Common myeloid progenitor, CD34-positive (primary cell): Measurements from ENCODE around the gene SPPL2B.

Source experiments
- CTCF ChIA-PET: fragments of 350-600 bp; sonication (Branson Sonifier 250); formaldehyde crosslinking; loops from one replicate; lab custom pipeline; 2021; ENCODE audit warnings: antibody characterized with exemption; lab: Charles Lee
- POLR2A ChIA-PET: fragments of 350-600 bp; sonication (Branson Sonifier 250); formaldehyde crosslinking; loops from one replicate; lab custom pipeline; 2021; ENCODE audit warnings: antibody characterized with exemption; lab: Charles Lee
- DNase-seq, 3 donors: peaks; one replicate each; pipeline versions ENCODE4 v3.0.0 to v3.0.0-alpha.2; 2013
- H3K27ac ChIP-seq, 2 experiments: 1 replicate in 1 of 2; 2 replicates in 1 of 2; pipeline ENCODE4 v1.7.0; 2013; ENCODE audit warnings: inconsistent platforms in 2 of 2, low read length in 2 of 2, mild to moderate bottlenecking in 2 of 2, low read depth in 1 of 2, moderate library complexity in 1 of 2; ENCODE audit not compliant: severe bottlenecking in 2 of 2, insufficient read depth in 1 of 2, poor library complexity in 1 of 2
- H3K27me3 ChIP-seq, 5 experiments: replicated peaks in 2 of 5; 1 replicate in 3 of 5; 2 replicates in 2 of 5; pipeline versions ENCODE4 v1.6.1 to v1.7.0; 2013; ENCODE audit warnings: low read length in 4 of 5, mild to moderate bottlenecking in 2 of 5, moderate library complexity in 2 of 5, inconsistent platforms in 1 of 5; ENCODE audit not compliant: insufficient read depth in 5 of 5, control insufficient read depth in 4 of 5
- H3K36me3 ChIP-seq, 4 experiments: 1 replicate in 2 of 4; 2 replicates in 2 of 4; pipeline versions ENCODE4 v1.6.1 to v1.7.0; 2013; ENCODE audit warnings: low read length in 3 of 4, control low read depth in 1 of 4, mild to moderate bottlenecking in 1 of 4; ENCODE audit not compliant: control insufficient read depth in 4 of 4, insufficient read depth in 4 of 4
- H3K4me1 ChIP-seq, 4 experiments: 1 replicate in 3 of 4; 2 replicates in 1 of 4; pipeline versions ENCODE4 v1.6.1 to v1.7.1; 2013; ENCODE audit warnings: low read length in 3 of 4, mild to moderate bottlenecking in 3 of 4, control low read depth in 1 of 4, inconsistent platforms in 1 of 4, moderate library complexity in 1 of 4; ENCODE audit not compliant: control insufficient read depth in 4 of 4, insufficient read depth in 4 of 4; ENCODE audit errors: control extremely low read depth in 1 of 4
- H3K4me3 ChIP-seq, 7 experiments: 1 replicate in 4 of 7; 2 replicates in 3 of 7; pipeline versions ENCODE4 v1.5.1 to v1.7.0; 2013; ENCODE audit warnings: mild to moderate bottlenecking in 7 of 7, low read length in 6 of 7, moderate library complexity in 6 of 7, inconsistent platforms in 2 of 7, low read depth in 2 of 7, control low read depth in 1 of 7; ENCODE audit not compliant: insufficient read depth in 4 of 7, control insufficient read depth in 1 of 7; ENCODE audit errors: extremely low read depth in 1 of 7
- H3K9me3 ChIP-seq, 5 experiments: 1 replicate in 4 of 5; 2 replicates in 1 of 5; pipeline versions ENCODE4 v1.6.1 to v1.7.1; 2013; ENCODE audit warnings: low read length in 4 of 5, mild to moderate bottlenecking in 2 of 5, inconsistent platforms in 1 of 5, low read depth in 1 of 5, moderate library complexity in 1 of 5; ENCODE audit not compliant: control insufficient read depth in 4 of 5, insufficient read depth in 2 of 5; ENCODE audit errors: control extremely low read depth in 1 of 5
- WGBS: methylation state at CpG from one replicate; pipeline ENCODE4 v1.1.5; 2013; ENCODE audit not compliant: insufficient coverage; 5-methylcytosine and 5-hydroxymethylcytosine counted together

Gene SPPL2B

GRCh38 chr19:2374808-2375207 is 46.3 kb downstream of the SPPL2B start:
- POLR2A ChIA-PET = no interaction called here
- H3K4me1 ChIP-seq = peaks cover 0 to 4% (median under 1%) of the 10 kb centered on the region in 4 experiments
- no peaks in the 10 kb centered on the region for H3K27me3 ChIP-seq
- H3K27ac ChIP-seq = no peak overlapping the region
- H3K4me3 ChIP-seq = no peak overlapping the region
- peaks cover 0 to 6% (median 1%) of the 10 kb centered on the region in 5 experiments for H3K9me3 ChIP-seq
- CTCF ChIA-PET = no interaction called here
- no peak for DNase-seq
- WGBS = 94% methylated on average over 12 of the region's 13 CpGs
- H3K36me3 ChIP-seq = no peaks in the 10 kb centered on the region

DNA sequence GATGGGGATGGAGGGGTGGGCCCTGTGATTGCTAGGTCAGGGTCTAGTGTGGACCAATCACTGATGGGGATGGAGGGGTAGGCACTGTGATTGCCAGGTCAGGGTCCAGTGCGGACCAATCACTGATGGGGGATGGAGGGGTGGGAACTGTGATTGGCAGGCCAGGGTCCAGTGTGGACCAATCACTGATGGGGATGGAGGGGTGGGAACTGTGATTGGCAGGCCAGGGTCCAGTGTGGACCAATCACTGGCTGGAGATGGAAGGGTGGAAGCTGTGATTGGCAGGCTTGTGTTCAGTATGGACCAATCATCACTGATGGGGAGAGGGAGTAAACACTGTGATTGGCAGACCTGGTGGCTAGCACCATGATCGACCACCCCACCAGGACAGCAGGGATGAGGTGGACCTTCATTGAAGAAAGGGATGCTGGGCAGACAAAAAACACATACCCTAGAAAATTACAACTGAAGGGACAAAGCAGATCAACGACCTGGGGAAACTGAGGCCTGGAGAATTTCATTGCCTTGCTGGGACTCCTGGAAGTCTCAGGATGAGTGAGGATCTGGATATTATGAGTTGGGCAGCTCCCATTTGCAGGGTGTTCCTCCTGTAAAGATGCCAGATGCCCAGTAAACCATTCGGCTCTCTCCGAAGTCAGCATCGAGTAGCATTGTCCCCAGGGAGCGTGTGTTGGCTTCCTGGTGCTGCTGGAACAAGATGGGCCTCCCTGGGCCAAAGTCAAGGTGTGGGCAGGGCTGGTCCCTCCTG is 47.1 kb downstream of the SPPL2B start:
- no peak overlapping the region for H3K27ac ChIP-seq
- peaks cover 0 to 6% (median 1%) of the 10 kb centered on the region in 5 experiments for H3K9me3 ChIP-seq
- H3K4me3 ChIP-seq = no peak overlapping the region
- CTCF ChIA-PET = no interaction called here
- H3K4me1 ChIP-seq = peaks cover 0 to 4% (median under 1%) of the 10 kb centered on the region in 4 experiments
- H3K36me3 ChIP-seq = no peaks in the 10 kb centered on the region
- POLR2A ChIA-PET = no interaction called here
- 93% methylated on average over 5 of the region's 7 CpGs for WGBS
- DNase-seq = no peak
- no peaks in the 10 kb centered on the region for H3K27me3 ChIP-seq

- ChIA-PET CTCF (no interaction called here), POLR2A (no interaction called here)
- no peaks in the 10 kb centered on the region for H3K4me1 ChIP-seq
- DNase-seq = no peak
- H3K27ac ChIP-seq = no peak overlapping the region
- H3K4me3 ChIP-seq = no peak overlapping the region
- no peaks in the 10 kb centered on the region for H3K36me3 ChIP-seq
- H3K9me3 ChIP-seq = peaks cover 0 to 7% (median 3%) of the 10 kb centered on the region in 5 experiments
- no peaks in the 10 kb centered on the region for H3K27me3 ChIP-seq
- WGBS = 99% methylated on average over 9 of the region's 15 CpGs
Observed at GRCh38 chr19:2376784-2377519, 48.5 kb downstream of the SPPL2B start.

DNA sequence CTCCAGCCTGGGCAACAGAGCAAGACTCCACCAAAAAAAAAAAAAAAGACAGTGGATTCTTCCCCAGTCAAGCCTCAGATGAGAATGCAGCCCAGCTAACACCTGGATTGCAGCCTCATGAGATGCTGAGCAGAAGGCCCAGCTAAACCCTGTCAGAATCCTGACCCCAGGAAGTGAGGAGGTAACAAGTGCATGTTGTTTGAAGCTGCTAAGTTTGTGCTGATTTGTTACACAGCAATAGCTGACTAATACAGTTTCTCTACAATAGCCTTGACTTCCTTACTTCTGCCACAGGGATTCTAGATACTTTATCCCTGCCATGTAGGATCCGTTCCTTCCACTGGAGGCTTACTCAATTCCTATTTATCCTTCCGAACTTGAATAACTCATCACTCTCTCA is 52.1 kb downstream of the SPPL2B start:
- no peak overlapping the region for H3K27ac ChIP-seq
- WGBS = 100% methylated on average over 2 of the region's 2 CpGs
- no peaks in the 10 kb centered on the region for H3K36me3 ChIP-seq
- POLR2A ChIA-PET = no interaction called here
- H3K27me3 ChIP-seq = no peaks in the 10 kb centered on the region
- peaks cover 0 to 7% (median 3%) of the 10 kb centered on the region in 5 experiments for H3K9me3 ChIP-seq
- no peak overlapping the region for H3K4me3 ChIP-seq
- peaks cover 0 to 11% (median 5%) of the 10 kb centered on the region in 4 experiments for H3K4me1 ChIP-seq
- no peak for DNase-seq
- CTCF ChIA-PET = interaction anchor here (1.0 to 2.7 kb wide), 5 partner anchors 12 to 27 kb away, joined by 3 to 10 read pairs (median 3); no protein-coding TSS in a partner anchor

DNA sequence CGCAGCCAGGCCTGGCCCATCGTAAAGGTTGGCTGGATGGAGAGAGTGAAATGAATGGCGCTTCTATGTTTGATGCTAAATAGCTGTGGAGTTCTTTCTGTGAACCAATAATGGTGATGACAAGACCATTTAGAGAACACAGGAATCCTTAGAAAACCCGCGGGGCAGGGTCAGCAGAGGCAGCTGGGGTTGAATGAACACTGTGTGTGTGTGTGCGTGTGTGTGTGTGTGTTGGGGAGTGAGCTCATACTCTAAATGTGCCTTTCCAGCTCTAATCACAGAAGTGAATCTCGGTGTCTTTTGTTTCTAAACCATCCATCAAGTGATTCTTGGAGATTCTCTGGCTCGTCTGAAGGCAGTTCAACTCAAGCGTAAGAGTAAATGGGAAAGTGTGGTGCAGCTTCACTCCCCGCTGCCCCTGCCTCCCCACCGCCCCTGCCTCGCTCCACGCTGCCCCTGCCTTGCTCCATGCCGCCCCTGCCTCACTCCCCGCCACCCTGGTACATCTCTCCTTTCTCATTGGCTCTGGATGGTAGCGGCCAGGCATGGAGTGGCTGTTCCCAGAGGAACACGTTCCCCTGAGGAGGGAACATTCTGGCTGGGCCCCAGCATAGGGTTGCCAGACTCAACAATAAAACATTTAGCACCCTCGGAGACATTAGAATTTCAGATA is 52.8 kb downstream of the SPPL2B start:
- H3K4me3 ChIP-seq = no peak overlapping the region
- H3K4me1 ChIP-seq = peaks cover 0 to 12% (median 5%) of the 10 kb centered on the region in 4 experiments
- no peaks in the 10 kb centered on the region for H3K36me3 ChIP-seq
- CTCF ChIA-PET = interaction anchor here (2.2 to 2.7 kb wide), 2 partner anchors 11 to 13 kb away, joined by 7 to 10 read pairs; no protein-coding TSS in a partner anchor
- WGBS = 91% methylated on average over 10 of the region's 18 CpGs
- H3K27ac ChIP-seq = no peak overlapping the region
- peak in 2 of 3 donors; percentile 30 to 51 for DNase-seq
- H3K27me3 ChIP-seq = no peaks in the 10 kb centered on the region
- peaks cover 0 to 7% (median 3%) of the 10 kb centered on the region in 5 experiments for H3K9me3 ChIP-seq
- POLR2A ChIA-PET = no interaction called here

GRCh38 chr19:2382530-2383222 is 54.2 kb downstream of the SPPL2B start:
- ChIA-PET POLR2A (interaction anchor here (0.9 kb wide), 1 partner anchor 85 kb away, joined by 3 read pairs; no protein-coding TSS in a partner anchor), CTCF (interaction anchor here (1.5 to 1.9 kb wide), 3 partner anchors 10 to 45 kb away, joined by 3 to 5 read pairs (median 5); no protein-coding TSS in a partner anchor)
- 97% methylated on average over 8 of the region's 13 CpGs for WGBS
- Histone ChIP-seq H3K36me3 (no peaks in the 10 kb centered on the region), H3K4me3 (no peak overlapping the region), H3K27me3 (no peaks in the 10 kb centered on the region), H3K4me1 (peaks cover 0 to 12% (median 5%) of the 10 kb centered on the region in 4 experiments), H3K9me3 (peaks cover 0 to 7% (median 3%) of the 10 kb centered on the region in 5 experiments), H3K27ac (no peak overlapping the region)
- peak in 1 of 3 donors; percentile 33 for DNase-seq
